Uterus (tissue), 4 donors: ENCODE results near the gene KCTD2. TPM values are rescaled to one million over a fixed set of nuclear protein-coding genes. Genes with fewer than 3 reads are reported as not detected.

ENCODE experiments used
- DNase-seq, 2 donors: peaks; one replicate each; pipeline ENCODE4 v3.0.0-alpha.2; 2019 to 2020
- H3K27ac ChIP-seq, 2 donors: fragments of 200-600 bp; sonication (generic); 1 replicate in 1 of 2; 2 replicates in 1 of 2; pipeline ENCODE4 v1.5.1; 2016 to 2018
- H3K27me3 ChIP-seq, 2 donors: fragments of 200-600 bp; sonication (generic); one replicate each; pipeline ENCODE4 v1.5.1; 2018 to 2019; ENCODE audit warnings: control low read depth in 1 of 2
- H3K36me3 ChIP-seq, 2 donors: fragments of 200-600 bp; sonication (generic); one replicate each; pipeline ENCODE4 v1.5.1; 2019; ENCODE audit warnings: control low read depth in 1 of 2
- H3K4me1 ChIP-seq, 2 donors: fragments of 200-600 bp; sonication (generic); one replicate each; pipeline ENCODE4 v1.5.1; 2018 to 2019; ENCODE audit warnings: control low read depth in 1 of 2
- H3K4me3 ChIP-seq, 2 donors: fragments of 200-600 bp; sonication (generic); 1 replicate in 1 of 2; 2 replicates in 1 of 2; pipeline ENCODE4 v1.5.1; 2018 to 2019; ENCODE audit warnings: mild to moderate bottlenecking in 1 of 2
- H3K9me3 ChIP-seq, 2 donors: fragments of 200-600 bp; sonication (generic); one replicate each; pipeline ENCODE4 v1.5.1; 2019; ENCODE audit warnings: control low read depth in 1 of 2
- POLR2A ChIP-seq, 2 donors: fragments of 450-650 bp; IDR thresholded peaks; one replicate each; pipeline ENCODE4 v1.6.1; 2016; ENCODE audit warnings: antibody characterized with exemption in 2 of 2, mild to moderate bottlenecking in 1 of 2, moderate library complexity in 1 of 2
- intact Hi-C: fragments of 100-400 bp; cut with DNase I; formaldehyde crosslinking; loops from one replicate; pipeline ENCODE4 v1.15.1; 2023; ENCODE audit warnings: low total_unique reads
- total RNA-seq, 4 donors: library from RNA; depleted of rRNA in 3 of 4; stranded (reverse); fragments of >200 nt in 3 of 4; gene quantifications; one replicate each; pipeline versions ENCODE4 v1.1.0 to v1.2.4, GENCODE V29; 2014 to 2023
- TF ChIP-seq, protein P1 (sequence below), 4 experiments: fragments of 200-600 bp in 2 of 4; fragments of 450-650 bp in 2 of 4; sonication (generic) in 2 of 4; IDR thresholded peaks; one replicate each; pipeline ENCODE4 v1.5.1; 2016 to 2019; ENCODE audit warnings: antibody characterized with exemption in 4 of 4, mild to moderate bottlenecking in 2 of 4, moderate library complexity in 1 of 4
- donor health status: DM: yes; HTN: yes; CAD: no.

Gene KCTD2
- total RNA-seq, 4 donors from 2014 or later: 2.4 to 39.0 (median 15.0) TPM

DNA sequence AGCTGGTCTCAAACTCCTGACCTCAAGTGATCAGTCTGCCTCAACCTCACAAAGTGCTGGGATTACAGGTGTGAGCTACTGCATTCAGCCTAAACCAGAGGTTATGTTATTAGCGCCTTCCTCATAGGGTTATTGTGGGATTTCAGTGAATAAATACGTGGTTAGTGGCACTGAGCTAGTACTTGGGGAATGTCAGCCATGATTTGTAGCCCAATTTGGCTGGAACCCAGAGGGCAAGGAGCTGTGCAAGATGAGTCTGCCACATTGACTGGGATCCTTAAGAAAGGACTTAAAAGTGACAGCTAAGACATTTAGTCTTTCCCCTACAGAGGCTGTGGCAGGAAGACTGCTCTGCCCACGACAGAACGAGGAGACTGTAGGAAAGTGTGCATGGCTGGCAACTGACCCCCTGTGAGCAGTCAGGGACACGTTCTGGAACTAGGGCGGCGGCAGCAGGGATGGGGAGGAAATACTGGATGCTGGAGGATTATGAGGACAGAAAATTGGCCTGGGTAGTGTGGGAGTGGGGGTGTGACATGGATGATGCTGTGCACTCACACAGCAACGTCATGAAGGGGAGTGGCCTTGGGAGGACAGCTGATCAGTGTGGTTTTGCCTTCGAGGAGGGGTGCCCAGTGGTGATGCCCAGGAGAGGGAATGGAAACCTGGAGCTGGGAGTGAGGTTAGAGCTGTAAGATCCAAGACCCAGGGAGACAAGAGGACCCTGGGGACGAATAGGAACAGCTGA is 14.9 kb upstream of the KCTD2 start:
- Histone ChIP-seq H3K9me3 (no peaks in the 10 kb centered on the region), H3K27ac (peak overlapping the region; percentile 94 to 100), H3K4me3 (peak overlapping the region; percentile 56 to 98), H3K36me3 (no peaks in the 10 kb centered on the region), H3K27me3 (no peaks in the 10 kb centered on the region), H3K4me1 (peaks cover 0 to 6% of the 10 kb centered on the region in 2 donors)
- TF ChIP-seq, protein P1, sequence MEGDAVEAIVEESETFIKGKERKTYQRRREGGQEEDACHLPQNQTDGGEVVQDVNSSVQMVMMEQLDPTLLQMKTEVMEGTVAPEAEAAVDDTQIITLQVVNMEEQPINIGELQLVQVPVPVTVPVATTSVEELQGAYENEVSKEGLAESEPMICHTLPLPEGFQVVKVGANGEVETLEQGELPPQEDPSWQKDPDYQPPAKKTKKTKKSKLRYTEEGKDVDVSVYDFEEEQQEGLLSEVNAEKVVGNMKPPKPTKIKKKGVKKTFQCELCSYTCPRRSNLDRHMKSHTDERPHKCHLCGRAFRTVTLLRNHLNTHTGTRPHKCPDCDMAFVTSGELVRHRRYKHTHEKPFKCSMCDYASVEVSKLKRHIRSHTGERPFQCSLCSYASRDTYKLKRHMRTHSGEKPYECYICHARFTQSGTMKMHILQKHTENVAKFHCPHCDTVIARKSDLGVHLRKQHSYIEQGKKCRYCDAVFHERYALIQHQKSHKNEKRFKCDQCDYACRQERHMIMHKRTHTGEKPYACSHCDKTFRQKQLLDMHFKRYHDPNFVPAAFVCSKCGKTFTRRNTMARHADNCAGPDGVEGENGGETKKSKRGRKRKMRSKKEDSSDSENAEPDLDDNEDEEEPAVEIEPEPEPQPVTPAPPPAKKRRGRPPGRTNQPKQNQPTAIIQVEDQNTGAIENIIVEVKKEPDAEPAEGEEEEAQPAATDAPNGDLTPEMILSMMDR (IDR thresholded peaks at IDR 0.05): no peak
- peak; percentile 14 to 24 for TF ChIP-seq POLR2A (IDR thresholded peaks at IDR 0.05)
- intact Hi-C loops: no loop called here
- peak; percentile 81 to 88 for DNase-seq

DNA sequence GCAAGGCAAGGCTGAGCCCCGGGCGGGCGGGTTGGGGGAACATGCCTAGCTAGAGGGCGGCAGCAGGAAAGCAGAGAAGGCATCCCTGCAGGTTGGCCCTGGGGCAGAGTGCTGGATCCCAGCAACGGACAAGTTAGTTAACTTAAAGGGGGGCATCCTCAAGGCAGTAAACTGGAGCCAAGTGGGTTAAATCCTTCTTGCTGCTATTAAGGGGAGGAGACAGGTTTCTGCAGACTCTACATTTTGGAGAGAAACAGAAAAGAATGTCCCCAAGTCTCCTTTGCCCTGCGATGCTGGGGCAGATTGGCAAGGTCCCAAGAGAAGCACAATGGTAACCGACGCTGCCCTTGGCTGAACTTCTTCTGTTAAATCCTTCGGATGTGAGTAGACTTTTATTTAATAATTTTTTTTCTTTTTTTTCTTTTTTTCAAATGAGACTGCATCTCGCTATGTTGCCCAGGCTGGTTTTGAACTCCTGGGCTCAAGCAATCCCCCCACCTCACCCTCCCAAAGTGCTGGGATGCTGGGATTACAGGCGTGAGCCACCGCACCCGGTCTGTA is 14.2 kb upstream of the KCTD2 start:
- H3K4me3 ChIP-seq: peak overlapping the region; percentile 56 to 98
- H3K36me3 ChIP-seq: no peaks in the 10 kb centered on the region
- peak; percentile 28 to 52 for DNase-seq
- peak overlapping the region; percentile 94 to 100 for H3K27ac ChIP-seq
- no peaks in the 10 kb centered on the region for H3K27me3 ChIP-seq
- intact Hi-C loops: no loop called here
- TF ChIP-seq, protein P1 (IDR thresholded peaks at IDR 0.05): no peak
- TF ChIP-seq POLR2A (IDR thresholded peaks at IDR 0.05): no peak
- H3K9me3 ChIP-seq: no peaks in the 10 kb centered on the region
- peaks cover 0 to 6% of the 10 kb centered on the region in 2 donors for H3K4me1 ChIP-seq

DNA sequence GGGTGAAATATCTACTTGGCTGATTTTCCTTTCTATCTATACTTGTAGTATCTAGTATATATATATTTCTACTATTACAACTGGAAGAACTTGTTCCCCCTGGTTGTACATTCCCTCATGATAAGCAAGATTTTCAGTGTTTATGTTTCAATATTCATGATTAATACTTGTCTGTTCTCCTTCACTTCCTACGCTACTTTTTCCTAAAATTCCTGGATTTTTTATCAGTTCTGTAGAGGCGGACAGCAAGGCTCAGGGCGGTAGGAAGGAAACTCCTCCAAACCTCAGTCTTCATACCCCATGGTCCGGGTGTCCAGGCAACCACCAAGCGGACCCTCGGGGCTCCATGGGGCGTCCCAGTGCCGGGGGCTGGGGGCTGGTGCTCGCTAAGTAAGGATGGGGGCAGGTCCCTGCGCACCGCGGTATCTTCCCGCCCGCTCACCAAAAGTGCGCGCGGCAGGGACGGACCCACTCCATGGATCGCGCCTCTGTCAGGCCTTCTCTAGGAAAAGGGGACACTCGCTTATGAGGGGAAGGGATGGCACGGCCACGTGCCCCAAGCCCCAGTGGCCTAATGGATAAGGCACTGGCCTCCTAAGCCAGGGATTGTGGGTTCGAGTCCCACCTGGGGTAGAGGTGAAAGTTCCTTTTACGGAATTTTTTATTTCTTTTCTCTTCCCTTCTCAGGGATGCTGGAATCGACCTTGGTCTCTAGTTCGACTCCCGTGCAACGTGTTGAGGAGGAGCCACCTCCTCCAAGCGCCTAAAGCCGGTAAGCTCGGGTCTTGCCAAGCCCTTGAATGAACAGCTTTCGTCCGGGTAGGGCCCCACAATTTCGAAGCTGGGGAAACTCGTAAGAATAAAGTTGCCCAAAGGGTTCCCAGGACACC is 13.4 kb upstream of the KCTD2 start:
- Histone ChIP-seq H3K27ac (peak overlapping the region; percentile 94 to 100), H3K4me3 (peak overlapping the region; percentile 56 to 98), H3K4me1 (peaks cover 0 to 6% of the 10 kb centered on the region in 2 donors), H3K36me3 (no peaks in the 10 kb centered on the region), H3K27me3 (no peaks in the 10 kb centered on the region), H3K9me3 (no peaks in the 10 kb centered on the region)
- intact Hi-C loops: no loop called here
- DNase-seq: peak; percentile 97
- TF ChIP-seq POLR2A (IDR thresholded peaks at IDR 0.05): no peak
- TF ChIP-seq, protein P1 (IDR thresholded peaks at IDR 0.05): peak in 2 of 4 experiments; percentile 9 to 38

DNA sequence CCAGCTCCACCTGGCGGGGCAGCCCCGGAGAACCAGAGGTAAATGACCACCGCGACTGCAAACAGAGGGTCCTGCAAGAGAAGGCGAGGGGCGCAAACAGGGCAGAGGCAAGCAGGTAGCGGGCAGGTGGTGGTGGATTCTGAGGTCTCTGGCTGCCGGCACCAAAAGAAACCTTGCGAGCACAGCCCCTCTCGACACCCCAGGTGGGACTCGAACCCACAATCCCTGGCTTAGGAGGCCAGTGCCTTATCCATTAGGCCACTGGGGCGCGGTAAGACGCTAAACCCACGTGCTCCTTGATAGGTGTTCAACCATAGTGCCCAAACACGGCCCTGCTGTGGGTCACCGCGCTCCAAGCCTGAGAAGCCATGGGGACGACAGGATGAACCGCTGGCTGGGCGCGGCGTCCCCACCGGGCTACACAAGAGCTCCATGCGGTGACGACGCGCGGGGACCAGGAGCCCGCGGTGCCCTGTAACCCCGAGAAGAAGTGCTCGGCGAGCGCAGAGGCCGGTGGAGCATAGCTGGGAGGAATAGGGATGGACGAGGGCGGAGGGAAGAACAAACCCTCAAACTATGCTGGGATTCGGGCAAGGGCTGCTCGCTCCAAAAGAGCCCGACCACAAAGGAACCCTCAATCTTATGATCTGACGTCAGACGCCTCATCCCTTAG is 12.7 kb upstream of the KCTD2 start:
- H3K27ac ChIP-seq: peak overlapping the region; percentile 94 to 100
- H3K9me3 ChIP-seq: no peaks in the 10 kb centered on the region
- DNase-seq: peak; percentile 91 to 93
- TF ChIP-seq, protein P1 (IDR thresholded peaks at IDR 0.05): peak in 2 of 4 experiments; percentile 19 to 37
- no peak for TF ChIP-seq POLR2A (IDR thresholded peaks at IDR 0.05)
- no peaks in the 10 kb centered on the region for H3K27me3 ChIP-seq
- intact Hi-C loops: no loop called here
- peaks cover 0 to 6% of the 10 kb centered on the region in 2 donors for H3K4me1 ChIP-seq
- H3K4me3 ChIP-seq: peak overlapping the region; percentile 56 to 98
- H3K36me3 ChIP-seq: no peaks in the 10 kb centered on the region
